GM18951 (cell line): Measurements from ENCODE around the gene CDHR4.
"Not testable (repeated sequence)": the region's sequence is repeated elsewhere in the genome, so short reads cannot be mapped to it uniquely, and the experiment has no call there.

ENCODE experiments used
- POLR2A ChIP-seq: IDR thresholded peaks from 4 replicates; pipeline ENCODE4 v1.6.1; 2011; ENCODE audit warnings: mild to moderate bottlenecking; ENCODE audit not compliant: insufficient read length, insufficient read depth; ENCODE audit errors: extremely low read depth
- in situ Hi-C: fragments of 300-500 bp; cut with MboI; formaldehyde crosslinking; loops from one replicate; pipeline ENCODE4 v1.12.0; 2022; ENCODE audit warnings: low sequenced_read_pairs, mixed read lengths, inconsistent platforms; ENCODE audit not compliant: unreplicated experiment

The CDHR4 gene

DNA sequence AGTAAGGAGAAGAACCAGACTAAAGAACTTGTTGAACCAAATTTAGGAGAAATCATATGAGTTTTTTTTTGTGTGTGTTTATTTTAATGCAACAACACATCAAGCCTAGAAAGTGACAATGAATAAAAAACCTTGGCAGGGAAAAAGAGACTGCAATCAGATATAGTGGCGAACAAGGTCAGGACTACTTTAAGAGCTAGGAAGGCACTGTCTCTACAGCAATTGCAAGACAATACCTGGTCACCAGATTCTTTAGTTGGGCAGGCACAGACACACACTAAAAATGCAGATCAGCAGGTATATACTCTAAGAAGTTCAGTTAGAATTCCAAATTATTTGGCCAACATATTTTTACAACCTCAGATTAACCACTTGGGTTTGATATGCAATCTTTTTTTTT lies 45.1 kb downstream of the CDHR4 start:
- no peak for TF ChIP-seq POLR2A
- in situ Hi-C loops = no loop called here

- no peak for TF ChIP-seq POLR2A
- in situ Hi-C loops = no loop called here
Measured at GRCh38 chr3:49751501-49751900, 48.2 kb downstream of the CDHR4 start.

- no peak for TF ChIP-seq POLR2A
- in situ Hi-C loops = no loop called here
Measured at GRCh38 chr3:49750056-49750455, 49.6 kb downstream of the CDHR4 start.

DNA sequence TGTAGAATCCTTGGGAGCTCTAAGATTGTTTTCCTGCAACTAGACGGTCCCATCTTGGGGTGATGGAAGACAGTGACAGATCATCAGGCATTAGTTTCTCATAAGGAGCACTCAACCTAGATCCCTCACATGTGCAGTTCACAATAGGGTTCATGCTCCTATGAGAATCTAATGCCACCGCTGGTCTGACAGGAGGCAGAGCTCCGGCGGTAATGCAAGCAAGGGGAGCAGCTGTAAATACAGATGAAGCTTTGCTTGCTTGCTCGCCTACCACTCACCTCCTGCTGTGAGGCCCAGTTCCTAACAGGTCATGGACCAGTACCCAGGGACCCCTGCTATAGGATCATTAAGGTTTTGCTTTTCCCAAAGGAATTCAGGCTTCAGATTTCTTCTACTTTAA lies 50.8 kb downstream of the CDHR4 start:
- in situ Hi-C loops = not testable (repeated sequence)

DNA sequence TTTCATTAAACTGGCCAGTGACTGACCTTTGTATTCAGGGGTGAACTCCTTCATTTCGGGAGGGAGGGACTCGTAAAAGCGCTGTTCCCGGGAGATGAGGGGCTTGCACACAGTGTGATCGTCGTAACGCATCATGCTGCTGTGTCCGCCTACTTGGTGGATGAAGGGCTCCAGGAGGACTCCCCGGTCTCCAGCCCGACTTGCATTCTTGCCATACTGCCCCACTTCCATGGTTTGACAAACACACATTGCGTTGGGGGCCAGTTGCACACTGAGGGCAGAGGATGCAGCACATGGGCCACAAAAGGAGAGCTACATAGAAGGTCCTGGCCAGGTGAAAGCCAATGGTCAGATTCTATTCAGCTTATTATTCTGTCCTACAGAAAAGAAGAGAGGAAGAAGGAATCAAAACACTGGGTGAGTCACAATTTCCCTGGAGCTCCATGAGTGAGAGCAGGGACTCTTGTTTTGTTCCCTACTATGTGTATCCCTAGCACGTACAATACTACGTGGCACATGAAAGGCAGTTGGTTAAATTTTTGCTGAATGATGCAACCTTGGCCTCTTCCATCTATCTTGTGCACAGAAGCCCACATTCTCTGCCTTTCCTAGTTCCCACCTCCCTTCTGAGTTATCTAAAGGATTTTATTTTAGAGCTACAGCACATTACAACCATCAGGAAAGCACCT lies 51.7 kb downstream of the CDHR4 start:
- TF ChIP-seq POLR2A = no peak
- in situ Hi-C loops = no loop called here

GRCh38 chr3:49745986-49746385 lies 53.7 kb downstream of the CDHR4 start:
- TF ChIP-seq POLR2A = no peak
- in situ Hi-C loops = no loop called here
